ENCODE data around the gene MAD1L1.

The MAD1L1 gene

DNA sequence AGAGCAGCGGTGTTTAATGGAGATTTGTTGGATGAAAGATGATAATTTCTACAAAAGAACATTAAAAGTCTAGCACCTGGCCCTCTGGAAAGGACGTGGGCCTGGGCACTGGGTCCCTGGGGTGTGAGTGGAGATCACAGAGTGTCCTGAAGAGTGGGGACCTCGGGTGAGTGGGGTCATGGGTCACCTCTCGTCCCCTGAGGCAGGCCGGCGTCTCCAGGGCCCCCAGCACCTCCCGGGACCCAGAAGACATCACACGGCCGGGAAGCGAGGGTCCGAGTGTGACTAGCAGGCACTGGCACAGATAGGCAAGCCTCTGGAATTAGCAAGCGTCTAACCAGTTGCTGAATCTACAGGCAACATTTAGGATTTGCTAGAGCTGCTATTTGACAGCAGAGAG lies 257.2 kb downstream of the MAD1L1 start:
- ChIA-PET CTCF (interaction anchor here (0.6 to 1.1 kb wide), 2 partner anchors 58 to 175 kb away, joined by 3 read pairs; no protein-coding TSS in a partner anchor), POLR2A (interaction anchor here (0.6 kb wide), 1 partner anchor 135 kb away, joined by 3 read pairs; no protein-coding TSS in a partner anchor)
- 98% methylated on average over 10 of the region's 12 CpGs for WGBS (ENCODE audit: insufficient coverage)
- no peaks in the 10 kb centered on the region for H3K4me1 ChIP-seq (ENCODE audit: control extremely low read depth in 1 of 4, control insufficient read depth in 4 of 4, insufficient read depth in 4 of 4, low read length in 3 of 4)
- peaks cover 0 to 4% (median 0%) of the 10 kb centered on the region in 5 experiments for H3K9me3 ChIP-seq (ENCODE audit: control extremely low read depth in 1 of 5, control insufficient read depth in 4 of 5, insufficient read depth in 2 of 5, low read depth in 1 of 5, low read length in 4 of 5)
- H3K36me3 ChIP-seq (ENCODE audit: control insufficient read depth in 4 of 4, insufficient read depth in 4 of 4, low read length in 3 of 4) = peaks cover 0 to 51% (median 14%) of the 10 kb centered on the region in 4 experiments
- no peak for DNase-seq
- no peak overlapping the region for H3K4me3 ChIP-seq (ENCODE audit: control insufficient read depth in 1 of 7, extremely low read depth in 1 of 7, insufficient read depth in 4 of 7, low read depth in 2 of 7, low read length in 6 of 7)
- H3K27me3 ChIP-seq (replicated peaks in 2 of 5; ENCODE audit: control insufficient read depth in 4 of 5, insufficient read depth in 5 of 5, low read length in 4 of 5) = no peaks in the 10 kb centered on the region
- no peak overlapping the region for H3K27ac ChIP-seq (ENCODE audit: insufficient read depth in 1 of 2, low read depth in 1 of 2, low read length in 2 of 2, poor library complexity in 1 of 2, severe bottlenecking in 2 of 2)

DNA sequence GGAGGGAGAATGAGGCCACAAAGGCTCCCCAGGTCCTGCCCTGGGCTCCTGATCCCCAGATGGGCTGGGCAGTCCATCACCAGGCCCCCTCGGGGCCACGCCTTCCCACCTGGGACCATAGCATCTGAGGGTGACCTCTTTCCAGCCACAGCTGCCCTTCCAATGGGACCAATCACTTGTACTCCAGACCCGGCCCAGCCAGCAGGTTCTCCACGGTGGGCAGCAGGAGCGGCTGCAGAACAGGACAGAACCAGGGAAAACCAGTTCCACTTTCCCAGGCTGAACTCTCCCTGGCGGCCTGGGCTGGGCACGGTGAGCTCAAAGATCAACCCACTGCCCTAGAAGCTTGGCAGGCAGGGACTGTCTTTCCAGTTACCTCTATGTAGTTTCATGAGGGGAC lies 257.6 kb downstream of the MAD1L1 start:
- Histone ChIP-seq H3K27ac (ENCODE audit: insufficient read depth in 1 of 2, low read depth in 1 of 2, low read length in 2 of 2, poor library complexity in 1 of 2, severe bottlenecking in 2 of 2) (no peak overlapping the region), H3K9me3 (ENCODE audit: control extremely low read depth in 1 of 5, control insufficient read depth in 4 of 5, insufficient read depth in 2 of 5, low read depth in 1 of 5, low read length in 4 of 5) (peaks cover 0 to 4% (median 0%) of the 10 kb centered on the region in 5 experiments), H3K27me3 (replicated peaks in 2 of 5; ENCODE audit: control insufficient read depth in 4 of 5, insufficient read depth in 5 of 5, low read length in 4 of 5) (no peaks in the 10 kb centered on the region), H3K4me3 (ENCODE audit: control insufficient read depth in 1 of 7, extremely low read depth in 1 of 7, insufficient read depth in 4 of 7, low read depth in 2 of 7, low read length in 6 of 7) (no peak overlapping the region), H3K36me3 (ENCODE audit: control insufficient read depth in 4 of 4, insufficient read depth in 4 of 4, low read length in 3 of 4) (peaks cover 0 to 47% (median 14%) of the 10 kb centered on the region in 4 experiments), H3K4me1 (ENCODE audit: control extremely low read depth in 1 of 4, control insufficient read depth in 4 of 4, insufficient read depth in 4 of 4, low read length in 3 of 4) (no peaks in the 10 kb centered on the region)
- 94% methylated on average over 7 of the region's 7 CpGs for WGBS (ENCODE audit: insufficient coverage)
- no peak for DNase-seq
- POLR2A ChIA-PET = interaction anchor here (0.6 kb wide), 1 partner anchor 136 kb away, joined by 3 read pairs; no protein-coding TSS in a partner anchor
- CTCF ChIA-PET = interaction anchor here (0.6 to 1.1 kb wide), 2 partner anchors 59 to 176 kb away, joined by 3 read pairs; no protein-coding TSS in a partner anchor

GRCh38 chr7:1974290-1975101 lies 258.2 kb downstream of the MAD1L1 start:
- H3K36me3 ChIP-seq (ENCODE audit: control insufficient read depth in 4 of 4, insufficient read depth in 4 of 4, low read length in 3 of 4) = peaks cover 0 to 41% (median 12%) of the 10 kb centered on the region in 4 experiments
- CTCF ChIA-PET = interaction anchor here (1.1 kb wide), 1 partner anchor 176 kb away, joined by 3 read pairs; no protein-coding TSS in a partner anchor
- WGBS (ENCODE audit: insufficient coverage) = 93% methylated on average over 18 of the region's 19 CpGs

GRCh38 chr7:1973321-1974251 lies 259.2 kb downstream of the MAD1L1 start:
- no peak for DNase-seq
- no peaks in the 10 kb centered on the region for H3K27me3 ChIP-seq (replicated peaks in 2 of 5; ENCODE audit: control insufficient read depth in 4 of 5, insufficient read depth in 5 of 5, low read length in 4 of 5)
- peaks cover 0 to 9% (median 2%) of the 10 kb centered on the region in 4 experiments for H3K4me1 ChIP-seq (ENCODE audit: control extremely low read depth in 1 of 4, control insufficient read depth in 4 of 4, insufficient read depth in 4 of 4, low read length in 3 of 4)
- CTCF ChIA-PET = no interaction called here
- WGBS (ENCODE audit: insufficient coverage) = 95% methylated on average over 30 of the region's 33 CpGs
- peaks cover 0 to 4% (median 0%) of the 10 kb centered on the region in 5 experiments for H3K9me3 ChIP-seq (ENCODE audit: control extremely low read depth in 1 of 5, control insufficient read depth in 4 of 5, insufficient read depth in 2 of 5, low read depth in 1 of 5, low read length in 4 of 5)
- no peak overlapping the region for H3K27ac ChIP-seq (ENCODE audit: insufficient read depth in 1 of 2, low read depth in 1 of 2, low read length in 2 of 2, poor library complexity in 1 of 2, severe bottlenecking in 2 of 2)
- no peak overlapping the region for H3K4me3 ChIP-seq (ENCODE audit: control insufficient read depth in 1 of 7, extremely low read depth in 1 of 7, insufficient read depth in 4 of 7, low read depth in 2 of 7, low read length in 6 of 7)
- H3K36me3 ChIP-seq (ENCODE audit: control insufficient read depth in 4 of 4, insufficient read depth in 4 of 4, low read length in 3 of 4) = peaks cover 0 to 32% (median 10%) of the 10 kb centered on the region in 4 experiments
- POLR2A ChIA-PET = no interaction called here

More at GRCh38 chr7:1974290-1975101, 258.2 kb downstream of the MAD1L1 start:
- no peak for DNase-seq
- H3K27me3 ChIP-seq (replicated peaks in 2 of 5; ENCODE audit: control insufficient read depth in 4 of 5, insufficient read depth in 5 of 5, low read length in 4 of 5) = no peaks in the 10 kb centered on the region
- no peak overlapping the region for H3K4me3 ChIP-seq (ENCODE audit: control insufficient read depth in 1 of 7, extremely low read depth in 1 of 7, insufficient read depth in 4 of 7, low read depth in 2 of 7, low read length in 6 of 7)
- POLR2A ChIA-PET = no interaction called here
- peaks cover 0 to 4% (median 0%) of the 10 kb centered on the region in 5 experiments for H3K9me3 ChIP-seq (ENCODE audit: control extremely low read depth in 1 of 5, control insufficient read depth in 4 of 5, insufficient read depth in 2 of 5, low read depth in 1 of 5, low read length in 4 of 5)
- H3K4me1 ChIP-seq (ENCODE audit: control extremely low read depth in 1 of 4, control insufficient read depth in 4 of 4, insufficient read depth in 4 of 4, low read length in 3 of 4) = peaks cover 0 to 6% (median 2%) of the 10 kb centered on the region in 4 experiments
- no peak overlapping the region for H3K27ac ChIP-seq (ENCODE audit: insufficient read depth in 1 of 2, low read depth in 1 of 2, low read length in 2 of 2, poor library complexity in 1 of 2, severe bottlenecking in 2 of 2)

DNA sequence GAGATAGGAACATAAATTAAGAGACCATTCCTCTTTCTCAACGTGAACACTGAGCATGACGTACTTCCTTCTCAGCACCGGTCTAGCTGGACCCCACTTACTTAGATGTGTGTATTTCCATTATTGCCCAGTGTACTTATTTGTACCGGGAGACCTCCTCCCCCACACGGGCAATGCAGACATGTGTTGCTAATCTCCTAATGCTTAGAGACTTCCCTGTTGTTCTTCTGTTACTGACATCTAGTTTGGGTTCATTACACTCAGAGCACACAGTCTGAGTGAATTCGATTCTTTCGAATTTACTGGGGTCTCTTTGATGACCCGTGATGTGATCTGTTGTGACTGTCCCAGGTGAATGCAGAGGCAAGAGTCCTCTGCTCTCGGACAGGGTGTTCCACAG lies 260.0 kb downstream of the MAD1L1 start:
- no peaks in the 10 kb centered on the region for H3K27me3 ChIP-seq (replicated peaks in 2 of 5; ENCODE audit: control insufficient read depth in 4 of 5, insufficient read depth in 5 of 5, low read length in 4 of 5)
- peaks cover 0 to under 1% (median 0%) of the 10 kb centered on the region in 5 experiments for H3K9me3 ChIP-seq (ENCODE audit: control extremely low read depth in 1 of 5, control insufficient read depth in 4 of 5, insufficient read depth in 2 of 5, low read depth in 1 of 5, low read length in 4 of 5)
- 96% methylated on average over 9 of the region's 9 CpGs for WGBS (ENCODE audit: insufficient coverage)
- DNase-seq = no peak
- H3K4me1 ChIP-seq (ENCODE audit: control extremely low read depth in 1 of 4, control insufficient read depth in 4 of 4, insufficient read depth in 4 of 4, low read length in 3 of 4) = peaks cover 0 to 9% (median 2%) of the 10 kb centered on the region in 4 experiments
- ChIA-PET POLR2A (no interaction called here), CTCF (no interaction called here)
- H3K4me3 ChIP-seq (ENCODE audit: control insufficient read depth in 1 of 7, extremely low read depth in 1 of 7, insufficient read depth in 4 of 7, low read depth in 2 of 7, low read length in 6 of 7) = no peak overlapping the region
- no peak overlapping the region for H3K27ac ChIP-seq (ENCODE audit: insufficient read depth in 1 of 2, low read depth in 1 of 2, low read length in 2 of 2, poor library complexity in 1 of 2, severe bottlenecking in 2 of 2)
- H3K36me3 ChIP-seq (ENCODE audit: control insufficient read depth in 4 of 4, insufficient read depth in 4 of 4, low read length in 3 of 4) = peaks cover 0 to 31% (median 12%) of the 10 kb centered on the region in 4 experiments

DNA sequence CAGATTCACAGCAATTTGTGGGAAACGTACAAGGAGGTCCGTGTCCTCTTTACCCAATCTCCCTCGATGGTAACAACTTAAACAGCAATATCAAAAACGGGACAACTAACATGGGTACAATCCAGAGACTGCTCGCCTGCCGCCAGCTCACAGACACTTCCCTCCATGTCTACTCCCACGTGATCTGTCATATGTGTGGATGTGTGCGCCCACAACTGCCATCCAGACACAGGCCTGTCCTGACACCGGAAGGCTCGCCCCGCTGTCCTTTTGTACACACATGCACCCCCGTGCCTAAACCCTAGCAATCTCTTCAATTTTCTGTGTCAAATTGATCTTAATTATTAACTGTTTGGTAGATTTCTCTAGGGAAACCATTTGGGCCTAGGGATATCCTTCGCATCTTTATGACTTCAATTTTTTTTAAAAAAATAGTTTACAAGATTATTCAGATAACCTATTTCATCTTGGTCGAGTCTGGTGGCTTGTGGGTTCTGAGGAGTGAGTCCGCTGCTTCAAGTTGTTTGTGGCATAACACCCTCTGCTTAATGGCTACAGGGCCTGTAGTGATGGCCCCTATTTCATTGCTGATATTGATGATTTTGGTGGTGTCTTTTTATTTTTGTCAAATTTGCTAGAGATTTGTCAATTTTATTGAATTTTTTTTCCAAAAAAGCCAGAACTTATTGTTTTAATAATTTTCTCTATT lies 260.6 kb downstream of the MAD1L1 start:
- no peak for DNase-seq

More for the DNA sequence above, 260.6 kb downstream of the MAD1L1 start:
- H3K4me3 ChIP-seq (ENCODE audit: control insufficient read depth in 1 of 7, extremely low read depth in 1 of 7, insufficient read depth in 4 of 7, low read depth in 2 of 7, low read length in 6 of 7) = no peak overlapping the region
- CTCF ChIA-PET = interaction anchor here (1.5 kb wide), 1 partner anchor 45 kb away, joined by 3 read pairs; no protein-coding TSS in a partner anchor
- no peaks in the 10 kb centered on the region for H3K27me3 ChIP-seq (replicated peaks in 2 of 5; ENCODE audit: control insufficient read depth in 4 of 5, insufficient read depth in 5 of 5, low read length in 4 of 5)
- H3K9me3 ChIP-seq (ENCODE audit: control extremely low read depth in 1 of 5, control insufficient read depth in 4 of 5, insufficient read depth in 2 of 5, low read depth in 1 of 5, low read length in 4 of 5) = no peaks in the 10 kb centered on the region
- POLR2A ChIA-PET = no interaction called here
- WGBS (ENCODE audit: insufficient coverage) = 95% methylated on average over 6 of the region's 15 CpGs
- H3K36me3 ChIP-seq (ENCODE audit: control insufficient read depth in 4 of 4, insufficient read depth in 4 of 4, low read length in 3 of 4) = peaks cover 0 to 30% (median 13%) of the 10 kb centered on the region in 4 experiments
- H3K27ac ChIP-seq (ENCODE audit: insufficient read depth in 1 of 2, low read depth in 1 of 2, low read length in 2 of 2, poor library complexity in 1 of 2, severe bottlenecking in 2 of 2) = no peak overlapping the region
- H3K4me1 ChIP-seq (ENCODE audit: control extremely low read depth in 1 of 4, control insufficient read depth in 4 of 4, insufficient read depth in 4 of 4, low read length in 3 of 4) = peaks cover 0 to 9% (median 2%) of the 10 kb centered on the region in 4 experiments

Measured in common myeloid progenitor, CD34-positive (primary cell).